GM21515 (cell line): Measurements from ENCODE around the gene NUB1.
"Not testable (repeated sequence)": the region's sequence is repeated elsewhere in the genome, so short reads cannot be mapped to it uniquely, and the experiment has no call there.

Experiments used
- ATAC-seq: cut with Tn5 transposase; IDR thresholded peaks from one replicate; pipeline ENCODE4 v1.9.1; 2021; ENCODE audit not compliant: unreplicated experiment

Gene NUB1, protein sequence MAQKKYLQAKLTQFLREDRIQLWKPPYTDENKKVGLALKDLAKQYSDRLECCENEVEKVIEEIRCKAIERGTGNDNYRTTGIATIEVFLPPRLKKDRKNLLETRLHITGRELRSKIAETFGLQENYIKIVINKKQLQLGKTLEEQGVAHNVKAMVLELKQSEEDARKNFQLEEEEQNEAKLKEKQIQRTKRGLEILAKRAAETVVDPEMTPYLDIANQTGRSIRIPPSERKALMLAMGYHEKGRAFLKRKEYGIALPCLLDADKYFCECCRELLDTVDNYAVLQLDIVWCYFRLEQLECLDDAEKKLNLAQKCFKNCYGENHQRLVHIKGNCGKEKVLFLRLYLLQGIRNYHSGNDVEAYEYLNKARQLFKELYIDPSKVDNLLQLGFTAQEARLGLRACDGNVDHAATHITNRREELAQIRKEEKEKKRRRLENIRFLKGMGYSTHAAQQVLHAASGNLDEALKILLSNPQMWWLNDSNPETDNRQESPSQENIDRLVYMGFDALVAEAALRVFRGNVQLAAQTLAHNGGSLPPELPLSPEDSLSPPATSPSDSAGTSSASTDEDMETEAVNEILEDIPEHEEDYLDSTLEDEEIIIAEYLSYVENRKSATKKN

DNA sequence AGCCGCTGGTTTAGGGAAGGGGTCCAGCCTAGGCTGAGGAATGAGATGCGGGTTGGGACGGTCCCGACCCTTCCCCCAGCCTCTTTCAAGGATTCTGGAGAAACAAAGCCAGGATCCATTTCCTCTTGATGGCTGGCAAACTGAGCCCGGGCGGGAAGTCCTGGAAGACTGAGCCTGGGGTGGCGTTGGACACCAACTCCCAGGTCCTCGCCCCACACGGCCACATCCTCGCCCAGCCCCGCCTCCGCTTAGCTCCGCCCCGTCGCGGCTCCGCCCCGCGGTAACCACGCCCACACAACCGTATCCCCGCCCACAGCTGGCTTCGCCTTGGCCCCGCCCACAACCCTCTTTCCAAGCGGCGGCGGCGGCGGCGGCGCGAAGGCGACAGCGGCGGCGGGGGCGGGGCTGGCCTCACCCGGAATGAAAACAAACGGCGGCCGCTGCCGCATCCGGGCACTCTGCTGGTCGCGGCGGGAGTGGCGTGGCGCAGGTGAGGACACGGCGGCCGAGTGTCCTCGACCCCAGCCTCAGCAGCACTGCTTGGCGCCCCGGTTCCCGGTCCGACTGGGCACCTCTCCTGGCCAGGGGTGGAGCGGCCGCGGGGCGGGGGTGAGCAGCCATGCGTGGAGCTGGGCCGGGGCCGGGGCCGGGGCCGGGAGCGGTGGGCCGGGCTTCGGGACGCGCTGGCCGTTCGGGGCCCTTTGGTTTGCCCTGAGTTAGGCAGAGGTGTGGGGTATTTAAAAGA, at the start of gene NUB1:
Gene NUB1 (plus strand): TSS at position 456 of the 745 bp plus-strand sequence. CDS start 3,538 bp downstream, outside the sequence.
- peak; percentile 61 for ATAC-seq

DNA sequence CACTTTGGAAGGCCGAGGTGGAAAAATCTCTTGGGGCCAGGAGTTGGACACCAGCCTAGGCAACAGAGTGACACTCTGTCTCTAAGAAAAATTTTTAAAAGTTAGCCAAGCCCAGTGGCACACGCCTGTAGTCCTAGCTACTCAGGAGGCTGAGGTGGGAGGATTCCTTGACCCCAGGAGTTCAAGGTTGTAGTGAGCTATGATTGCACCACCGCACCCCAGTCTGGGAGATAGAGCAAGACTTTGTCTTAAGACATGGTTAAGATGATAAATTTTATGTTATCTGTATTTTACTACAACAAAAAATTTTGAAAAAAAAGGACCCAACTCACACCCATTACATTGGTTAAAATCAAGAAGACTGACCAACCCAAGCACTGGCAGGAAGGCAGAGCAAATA, 48.8 kb upstream of the NUB1 start:
- no peak for ATAC-seq

DNA sequence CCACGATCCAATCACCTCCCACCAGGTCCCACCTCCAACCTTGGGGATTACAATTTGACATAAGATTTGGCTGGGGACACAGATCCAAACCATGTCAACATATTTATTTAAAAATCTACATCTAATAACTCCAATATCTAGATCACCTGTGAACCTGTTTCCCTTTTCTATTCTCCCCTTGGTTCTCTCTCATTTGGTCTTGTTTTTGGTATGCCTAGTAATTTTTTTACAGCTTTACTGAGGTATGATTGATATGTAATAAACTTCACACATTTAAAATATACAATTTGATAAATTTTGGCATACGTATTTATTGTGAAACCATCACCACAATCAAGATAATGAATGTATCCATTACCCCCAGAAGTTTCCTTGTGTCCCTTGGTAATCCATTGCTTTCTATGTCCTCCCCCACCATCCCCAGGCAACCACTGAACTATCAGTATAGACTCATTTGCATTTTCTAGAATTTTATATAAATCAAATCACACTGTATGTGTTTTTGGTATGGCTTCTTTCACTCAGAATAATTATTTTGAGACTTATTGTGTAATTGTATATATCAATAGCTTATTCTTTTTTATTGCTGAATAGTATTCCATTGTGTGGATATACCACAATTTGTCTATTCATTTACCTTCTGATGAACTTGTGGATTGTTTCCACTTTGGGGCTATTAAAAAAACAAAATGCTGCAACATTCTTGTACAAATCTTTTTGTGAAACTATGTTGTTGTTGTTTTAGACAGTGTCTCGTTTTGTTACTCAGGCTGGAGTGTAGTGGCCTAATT, 45.2 kb upstream of the NUB1 start:
- ATAC-seq, result no peak

DNA sequence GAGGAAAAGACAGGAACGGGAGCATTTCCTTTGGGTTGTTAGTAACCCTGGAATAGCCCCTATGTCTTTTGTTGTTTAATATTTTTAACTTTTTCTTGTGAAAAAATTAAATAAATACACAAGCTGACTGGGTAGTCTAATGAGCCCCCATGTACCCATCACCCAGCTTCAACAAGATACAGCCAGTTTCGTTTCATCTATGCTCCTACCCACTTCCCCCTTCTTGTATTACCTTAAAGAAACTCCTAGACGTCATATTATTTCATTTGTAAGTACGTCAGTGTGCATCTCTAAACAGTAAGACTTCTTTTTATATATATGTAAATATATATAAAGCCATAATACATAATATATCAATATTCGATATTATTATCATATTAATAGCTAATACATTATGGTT, 42.8 kb upstream of the NUB1 start:
- ATAC-seq, result no peak

DNA sequence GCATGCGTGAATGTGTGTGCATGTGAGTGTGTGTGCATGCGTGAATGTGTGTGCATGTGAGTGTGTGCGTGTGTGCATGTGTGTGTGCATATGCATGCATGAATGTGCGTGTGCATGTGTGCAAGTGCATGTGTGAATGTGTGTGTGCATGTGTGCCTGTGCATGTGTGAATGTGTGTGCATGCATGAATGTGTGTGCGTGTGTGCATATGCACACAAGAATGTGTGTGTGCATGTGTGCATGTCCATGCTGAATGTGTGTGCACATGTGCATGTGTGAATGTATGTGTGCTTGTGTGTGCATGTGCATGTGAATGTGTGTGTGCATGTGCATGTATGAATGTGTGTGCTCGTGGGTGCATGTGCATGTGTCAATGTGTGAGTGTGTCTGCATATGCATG, 42.1 kb upstream of the NUB1 start:
- no peak for ATAC-seq

DNA sequence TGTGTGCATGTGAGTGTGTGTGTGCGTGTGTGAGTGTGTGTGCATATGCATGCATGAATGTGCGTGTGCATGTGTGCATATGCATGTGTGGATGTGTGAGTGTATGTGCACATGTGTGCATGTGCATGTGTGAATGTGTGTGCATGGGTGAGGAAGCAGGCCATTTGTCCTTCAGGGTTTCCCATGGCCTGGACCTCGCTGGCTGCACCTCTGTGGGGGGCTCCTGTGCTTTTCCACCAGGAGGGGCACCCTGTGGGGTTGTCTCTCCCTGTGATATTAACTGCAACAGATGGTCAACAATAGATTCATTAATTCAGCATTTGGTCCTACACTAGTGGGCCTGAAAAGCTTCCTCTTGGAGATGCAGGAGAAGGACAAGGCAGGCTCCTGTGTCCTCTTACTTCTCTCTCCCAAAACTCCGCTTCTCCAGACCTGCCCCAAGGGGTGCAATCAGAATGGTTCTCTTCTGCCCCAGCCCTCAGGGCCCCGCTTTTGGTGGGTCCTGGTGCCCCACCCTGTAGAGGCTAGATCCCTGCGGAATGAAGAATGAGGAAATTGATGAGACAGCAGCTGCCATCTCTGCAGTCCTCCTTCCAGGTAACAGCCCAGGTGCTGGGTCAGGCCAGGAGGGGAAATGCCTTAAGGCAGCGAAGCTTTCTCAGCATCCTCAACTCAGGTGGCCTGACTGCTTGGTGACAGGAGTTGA, 41.5 kb upstream of the NUB1 start:
- ATAC-seq, result no peak

DNA sequence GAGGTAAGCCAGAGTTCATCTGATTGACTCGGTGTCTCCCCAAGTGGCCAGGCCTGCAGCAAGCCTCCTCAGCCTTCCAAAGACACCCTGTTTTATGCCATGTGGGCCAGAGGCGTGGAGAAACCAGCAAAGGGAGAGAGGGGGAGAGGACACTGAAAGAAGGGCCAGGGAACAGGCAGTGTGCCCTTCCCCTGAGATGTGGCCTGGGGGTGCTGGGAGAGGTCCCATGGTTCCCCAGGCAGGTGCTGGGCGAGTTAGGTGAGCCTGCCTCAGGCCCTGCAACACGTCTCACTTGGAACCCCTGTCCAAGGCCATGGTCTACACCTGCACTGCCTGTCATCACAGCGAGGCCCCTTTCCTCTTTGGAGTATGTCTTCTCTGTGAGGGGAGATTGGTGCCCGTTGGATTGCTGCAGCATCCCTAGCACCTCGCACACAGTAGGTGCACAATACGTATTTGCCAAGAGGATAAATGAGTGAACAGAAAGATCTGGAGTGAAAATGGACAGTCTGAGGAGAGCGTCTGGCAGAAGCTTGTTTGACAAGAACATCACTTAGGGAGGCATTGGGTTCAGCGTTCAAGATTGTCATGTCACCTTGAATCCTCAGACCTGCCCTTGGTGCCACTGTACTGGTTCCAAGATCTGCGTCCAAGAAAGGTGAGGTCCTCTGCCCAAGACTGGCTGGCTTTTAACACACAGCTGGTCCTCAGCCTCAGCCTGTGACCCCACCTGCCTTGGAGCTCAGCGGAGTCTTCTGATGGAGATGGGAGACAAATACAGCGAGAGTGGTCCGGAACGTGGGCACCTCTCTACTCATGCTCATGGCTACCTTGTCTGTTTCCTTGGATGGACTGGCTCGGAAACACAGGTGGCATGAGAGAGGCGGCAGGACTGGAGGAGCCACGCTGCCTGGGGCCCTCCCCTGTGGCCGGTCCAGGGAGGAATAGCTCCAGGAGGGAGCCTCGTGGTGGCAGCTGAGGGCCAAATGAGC, 39.8 kb upstream of the NUB1 start:
- ATAC-seq, result no peak

DNA sequence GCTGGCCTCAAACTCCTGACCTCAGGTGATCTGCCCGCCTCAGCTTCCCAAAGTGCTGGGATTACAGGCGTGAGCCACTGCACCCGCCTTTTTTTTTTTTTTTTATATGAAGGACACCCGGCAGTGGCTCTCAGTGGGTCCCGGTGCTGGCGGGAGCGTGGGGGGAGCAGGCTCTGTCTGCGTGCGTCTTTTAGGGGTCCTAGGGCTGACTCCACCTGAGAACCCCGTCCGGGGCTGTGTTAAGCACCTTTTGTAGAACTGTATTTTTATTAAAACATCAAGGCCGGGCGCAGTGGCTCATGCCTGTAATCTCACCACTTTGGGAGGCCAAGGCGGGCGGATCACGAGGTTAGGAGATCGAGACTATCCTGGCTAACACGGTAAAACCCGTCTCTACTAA, 37.4 kb upstream of the NUB1 start:
- ATAC-seq, result not testable (repeated sequence)

DNA sequence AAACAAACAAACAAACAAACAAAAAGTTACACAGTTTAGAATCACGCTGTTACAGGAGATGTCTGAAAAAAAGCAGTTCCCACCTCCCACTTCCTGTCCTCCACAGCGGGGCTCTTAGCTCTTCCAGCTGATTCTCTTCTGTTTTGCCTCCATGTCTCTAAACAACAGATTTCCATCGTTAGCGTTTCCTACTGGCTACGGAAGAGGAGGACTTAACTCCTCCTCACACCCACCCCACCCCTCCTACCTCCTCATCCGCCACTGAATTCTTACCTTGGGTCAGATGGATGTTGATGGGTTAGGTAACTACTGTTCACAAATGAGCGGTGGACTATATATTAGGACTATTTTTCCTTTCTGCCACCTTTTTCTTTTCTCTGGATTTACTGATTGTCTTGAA, 36.8 kb upstream of the NUB1 start:
- ATAC-seq, result no peak

DNA sequence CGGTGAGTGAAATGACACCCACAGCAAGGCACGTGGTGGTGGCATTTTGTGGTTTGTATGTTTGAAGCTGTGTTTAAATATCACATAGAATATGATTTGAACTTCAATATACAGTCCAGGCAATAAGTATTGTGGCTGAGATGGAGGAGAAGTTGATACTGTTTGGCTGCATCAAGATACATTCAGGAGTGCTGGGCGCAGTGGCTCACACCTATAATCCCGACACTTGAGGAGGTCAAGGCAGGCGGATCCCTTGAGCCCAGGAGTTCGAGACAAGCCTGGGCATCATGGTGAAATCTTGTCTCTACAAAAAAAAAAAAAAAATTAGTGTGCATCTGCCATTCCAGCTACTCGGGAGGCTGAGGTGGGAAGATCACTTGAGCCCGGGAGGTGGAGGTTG, 35.2 kb upstream of the NUB1 start:
- ATAC-seq, result no peak

DNA sequence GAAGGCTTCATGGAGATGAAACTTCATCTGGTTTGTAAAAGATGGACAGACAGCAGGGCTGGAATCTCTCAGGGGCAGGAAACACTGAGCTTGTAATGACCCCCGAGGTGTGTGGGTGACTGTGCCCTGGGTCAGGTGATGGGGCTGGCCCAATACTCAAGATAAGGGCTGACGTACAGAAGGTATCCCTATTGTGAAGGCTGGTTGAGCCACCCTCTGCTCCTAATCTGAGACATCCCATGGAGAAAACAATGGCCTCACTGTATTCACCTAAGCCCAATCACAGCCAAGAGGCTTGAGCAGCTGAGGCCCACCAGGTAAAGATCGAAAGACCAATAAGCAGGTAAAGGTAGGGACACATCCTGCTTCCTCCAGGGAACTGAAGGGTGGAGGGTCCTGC, 34.8 kb upstream of the NUB1 start:
- ATAC-seq, result no peak

DNA sequence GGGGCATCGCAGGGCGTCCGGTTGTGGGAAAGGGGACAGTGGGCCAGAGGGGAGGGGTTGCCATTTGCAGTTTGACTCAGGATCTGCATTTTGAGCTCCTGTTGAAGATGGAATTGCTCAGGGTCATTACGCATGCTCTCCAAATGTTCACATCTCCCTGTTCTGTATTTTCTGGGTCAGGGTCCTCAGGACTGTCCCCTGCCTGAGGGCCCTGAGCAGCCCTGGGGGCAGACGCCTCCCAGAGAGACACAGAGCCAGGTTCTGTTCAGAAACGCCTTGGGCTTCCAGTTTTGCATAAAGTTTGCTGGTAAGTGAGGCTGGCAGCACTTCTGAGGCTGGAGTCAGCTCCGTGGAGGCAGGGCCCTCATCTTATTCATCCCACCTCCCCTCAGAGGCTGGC, 34.1 kb upstream of the NUB1 start:
- no peak for ATAC-seq

DNA sequence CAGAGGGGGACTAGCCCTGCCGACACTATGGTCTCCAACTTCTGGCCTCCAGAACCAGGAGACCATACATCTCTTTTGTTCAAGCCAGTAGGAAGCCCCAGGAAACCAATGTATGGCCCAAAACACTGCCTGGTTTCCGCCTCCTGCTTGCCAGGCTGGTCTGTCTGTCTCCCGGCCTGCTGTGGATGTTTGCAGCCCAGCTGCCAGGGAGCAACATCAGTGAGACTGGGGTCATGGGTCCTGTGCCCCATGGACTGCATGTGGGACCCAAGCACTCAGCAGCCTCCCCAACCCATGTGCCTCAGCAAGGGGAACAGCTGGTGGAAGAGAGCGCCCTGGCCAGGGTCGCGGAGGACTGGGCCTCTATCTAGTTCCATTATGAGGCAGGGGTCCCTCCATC, 33.4 kb upstream of the NUB1 start:
- ATAC-seq, result no peak

DNA sequence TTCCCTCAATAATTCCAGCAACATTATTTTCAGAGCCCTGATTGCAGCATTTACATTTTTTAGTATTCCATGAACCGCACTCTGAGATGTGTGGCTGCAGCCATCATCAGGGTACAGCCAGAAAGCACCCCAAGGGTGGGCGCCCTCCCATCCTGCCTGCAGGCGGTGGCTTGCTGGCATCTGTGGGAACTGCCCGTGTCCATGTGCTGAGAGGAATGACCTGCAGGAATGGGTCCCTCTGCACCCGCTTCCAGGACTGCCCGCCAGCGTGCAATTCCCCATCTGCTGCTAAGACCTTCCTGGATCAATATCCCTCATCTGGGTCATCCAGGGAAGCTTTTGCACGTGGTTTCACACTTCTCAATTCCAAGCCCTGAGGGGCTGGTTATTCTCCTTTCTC, 32.8 kb upstream of the NUB1 start:
- ATAC-seq, result no peak

DNA sequence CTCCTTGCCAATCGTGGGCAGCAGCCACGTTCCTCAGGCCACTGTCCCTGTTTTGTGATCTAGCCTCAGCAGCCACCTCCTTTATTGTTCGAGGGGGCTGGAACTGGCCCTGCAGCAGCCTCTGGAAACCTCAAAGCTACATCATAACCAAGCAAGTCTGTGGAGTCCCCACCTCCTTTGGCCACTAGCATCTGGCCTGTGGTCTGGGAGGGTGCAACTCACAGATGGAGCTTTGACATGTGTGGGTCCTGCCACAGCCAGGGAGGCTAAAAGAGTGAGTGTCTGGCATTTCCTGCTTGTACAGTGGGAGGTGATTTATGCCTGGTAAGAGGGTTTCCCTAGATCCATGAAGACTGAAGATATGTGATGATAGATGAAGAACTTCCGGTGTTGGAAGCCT, 32.3 kb upstream of the NUB1 start:
- ATAC-seq, result no peak

DNA sequence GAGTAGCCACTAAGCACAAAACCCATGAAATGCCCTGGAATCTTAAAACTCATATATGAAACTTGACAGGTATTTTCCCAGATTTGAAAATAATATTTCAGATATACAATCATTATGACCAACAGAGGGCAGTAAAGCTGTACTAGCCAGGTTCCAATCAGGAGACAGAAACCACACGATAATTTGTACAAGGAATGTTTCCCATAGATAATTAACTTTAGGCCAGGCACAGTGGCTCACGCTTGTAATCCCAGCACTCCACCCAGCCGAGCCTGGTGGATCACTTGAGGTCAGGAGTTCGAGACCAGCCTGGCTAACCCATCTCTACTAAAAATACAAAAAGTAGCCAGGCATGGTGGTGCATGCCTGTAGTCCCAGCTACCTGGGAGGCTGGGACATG, 31.0 kb upstream of the NUB1 start:
- no peak for ATAC-seq

DNA sequence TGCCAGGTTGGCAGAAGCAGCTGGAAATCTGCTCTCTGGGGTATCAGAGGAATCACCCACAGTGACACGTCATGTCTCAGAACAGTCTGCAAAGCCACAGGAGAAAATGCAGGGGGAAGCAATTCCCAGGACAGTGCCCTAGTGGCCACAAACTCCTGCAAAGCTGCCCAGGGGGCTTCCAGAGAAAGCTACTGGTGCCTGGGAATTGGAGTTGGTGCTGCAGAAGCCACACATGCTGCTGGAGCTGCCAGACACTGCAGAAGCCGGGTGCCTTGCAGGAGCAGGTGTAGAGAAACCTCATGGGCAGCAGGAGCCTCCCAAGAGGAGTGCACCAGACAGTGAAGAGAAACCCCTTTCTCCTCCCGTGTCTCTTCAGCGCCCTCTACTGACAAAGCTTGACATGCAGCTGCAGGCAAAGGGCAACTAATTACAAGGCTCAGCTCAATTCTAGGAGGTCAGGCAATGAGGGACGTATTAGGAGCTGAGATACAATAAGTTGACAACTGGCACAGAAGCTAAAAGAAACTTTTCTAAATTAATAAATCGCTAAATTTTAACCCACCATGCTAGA, 30.2 kb upstream of the NUB1 start:
- ATAC-seq, result no peak

DNA sequence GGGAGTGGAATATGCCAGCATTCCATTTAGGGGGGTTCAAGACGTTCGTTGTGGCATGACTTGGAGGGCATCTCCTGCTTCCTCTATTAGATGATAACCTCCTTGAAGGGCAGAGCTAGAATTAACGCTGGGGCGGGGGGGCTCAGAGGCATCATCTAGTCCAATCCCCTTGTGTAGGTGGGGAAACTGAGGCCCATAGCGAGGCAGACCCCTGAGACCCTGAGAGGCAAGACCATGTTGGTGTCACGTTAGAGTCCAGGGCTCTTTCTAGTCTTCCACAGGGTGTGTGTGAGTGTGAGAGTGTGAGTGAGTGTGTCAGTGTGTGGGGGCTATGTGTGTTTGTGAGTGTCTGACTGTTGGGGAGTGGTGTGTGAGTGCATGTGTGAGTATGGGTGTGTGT, 29.3 kb upstream of the NUB1 start:
- ATAC-seq, result no peak
